ENCODE measurements around the gene NKTR.
"Not testable (repeated sequence)": the region's sequence is repeated elsewhere in the genome, so short reads cannot be mapped to it uniquely, and the experiment has no call there.

NKTR gene

GRCh38 chr3:42590989-42591756 lies 9.3 kb upstream of the NKTR start:
- peak overlapping the region; percentile 74 for H3K4me3 ChIP-seq
- H3K9me3 ChIP-seq (ENCODE audit: low read depth, low read length): no peaks in the 10 kb centered on the region
- peaks cover 9% of the 10 kb centered on the region; the same call in 1 of the 2 replicates for H3K36me3 ChIP-seq (ENCODE audit: insufficient read depth, low read length)
- H3K27ac ChIP-seq: no peak overlapping the region
- no peak for DNase-seq (ENCODE audit: low read depth, low spot score)
- peak overlapping the region; percentile 68 for H3K9ac ChIP-seq (ENCODE audit: insufficient read length)
- TF ChIP-seq FOXP2 (optimal IDR thresholded peaks at IDR 0.05; ENCODE audit: control extremely low read depth, extremely low read length, insufficient read depth) (no peak), EZH2 (IDR thresholded peaks at IDR 0.05) (no peak), POLR2AphosphoS5 (IDR thresholded peaks at IDR 0.05; ENCODE audit: borderline replicate concordance, low read depth, low read length) (no peak)

GRCh38 chr3:42591811-42592210 lies 8.7 kb upstream of the NKTR start:
- TF ChIP-seq EZH2 (IDR thresholded peaks at IDR 0.05) (no peak), FOXP2 (optimal IDR thresholded peaks at IDR 0.05; ENCODE audit: control extremely low read depth, extremely low read length, insufficient read depth) (no peak), POLR2AphosphoS5 (IDR thresholded peaks at IDR 0.05; ENCODE audit: borderline replicate concordance, low read depth, low read length) (no peak)
- no peaks in the 10 kb centered on the region for H3K9me3 ChIP-seq (ENCODE audit: low read depth, low read length)
- H3K4me3 ChIP-seq: peak overlapping the region; percentile 74
- peak overlapping the region; percentile 68 for H3K9ac ChIP-seq (ENCODE audit: insufficient read length)
- peaks cover 9% of the 10 kb centered on the region; the same call in 1 of the 2 replicates for H3K36me3 ChIP-seq (ENCODE audit: insufficient read depth, low read length)
- no peak overlapping the region for H3K27ac ChIP-seq
- no peak for DNase-seq (ENCODE audit: low read depth, low spot score)

- Histone ChIP-seq H3K4me3 (no peak overlapping the region), H3K9ac (ENCODE audit: insufficient read length) (no peak overlapping the region), H3K9me3 (ENCODE audit: low read depth, low read length) (no peaks in the 10 kb centered on the region), H3K27ac (no peak overlapping the region), H3K36me3 (ENCODE audit: insufficient read depth, low read length) (peaks cover 9% of the 10 kb centered on the region; the same call in 1 of the 2 replicates)
- no peak for DNase-seq (ENCODE audit: low read depth, low spot score)
- TF ChIP-seq EZH2 (IDR thresholded peaks at IDR 0.05) (no peak), FOXP2 (optimal IDR thresholded peaks at IDR 0.05; ENCODE audit: control extremely low read depth, extremely low read length, insufficient read depth) (no peak)
Measured at GRCh38 chr3:42593635-42594034, 6.9 kb upstream of the NKTR start.

- H3K4me3 ChIP-seq: no peak overlapping the region
- no peak overlapping the region for H3K9ac ChIP-seq (ENCODE audit: insufficient read length)
- H3K36me3 ChIP-seq (ENCODE audit: insufficient read depth, low read length): peaks cover 9% of the 10 kb centered on the region; the same call in 1 of the 2 replicates
- TF ChIP-seq POLR2AphosphoS5 (IDR thresholded peaks at IDR 0.05; ENCODE audit: borderline replicate concordance, low read depth, low read length) (no peak), FOXP2 (optimal IDR thresholded peaks at IDR 0.05; ENCODE audit: control extremely low read depth, extremely low read length, insufficient read depth) (no peak), EZH2 (IDR thresholded peaks at IDR 0.05) (no peak)
- no peaks in the 10 kb centered on the region for H3K9me3 ChIP-seq (ENCODE audit: low read depth, low read length)
- no peak overlapping the region for H3K27ac ChIP-seq
- no peak for DNase-seq (ENCODE audit: low read depth, low spot score)
Measured at GRCh38 chr3:42595682-42596081, 4.8 kb upstream of the NKTR start.

- H3K36me3 ChIP-seq (ENCODE audit: insufficient read depth, low read length); H3K4me3 ChIP-seq; H3K27ac ChIP-seq; H3K9ac ChIP-seq (ENCODE audit: insufficient read length); H3K9me3 ChIP-seq (ENCODE audit: low read depth, low read length); DNase-seq (ENCODE audit: low read depth, low spot score): not testable (repeated sequence)
Measured at GRCh38 chr3:42597098-42597497, 3.4 kb upstream of the NKTR start.

GRCh38 chr3:42600958-42601675 lies 631 bp downstream of the NKTR start:
- H3K9ac ChIP-seq (ENCODE audit: insufficient read length): peak overlapping the region; percentile 92
- TF ChIP-seq FOXP2 (optimal IDR thresholded peaks at IDR 0.05; ENCODE audit: control extremely low read depth, extremely low read length, insufficient read depth) (no peak), EZH2 (IDR thresholded peaks at IDR 0.05) (no peak), POLR2AphosphoS5 (IDR thresholded peaks at IDR 0.05; ENCODE audit: borderline replicate concordance, low read depth, low read length) (no peak)
- peaks cover 18% of the 10 kb centered on the region for H3K36me3 ChIP-seq (ENCODE audit: insufficient read depth, low read length)
- DNase-seq (ENCODE audit: low read depth, low spot score): no peak
- peak overlapping the region; percentile 90 for H3K4me3 ChIP-seq
- H3K27ac ChIP-seq: peak overlapping the region; percentile 81
- H3K9me3 ChIP-seq (ENCODE audit: low read depth, low read length): no peaks in the 10 kb centered on the region

- TF ChIP-seq FOXP2 (optimal IDR thresholded peaks at IDR 0.05; ENCODE audit: control extremely low read depth, extremely low read length, insufficient read depth): no peak
- no peak for TF ChIP-seq POLR2AphosphoS5 (IDR thresholded peaks at IDR 0.05; ENCODE audit: borderline replicate concordance, low read depth, low read length)
- no peak for TF ChIP-seq EZH2 (IDR thresholded peaks at IDR 0.05)
- Histone ChIP-seq H3K4me3 (peak overlapping the region; percentile 90), H3K9me3 (ENCODE audit: low read depth, low read length) (no peaks in the 10 kb centered on the region), H3K36me3 (ENCODE audit: insufficient read depth, low read length) (peaks cover 18% of the 10 kb centered on the region), H3K27ac (no peak overlapping the region), H3K9ac (ENCODE audit: insufficient read length) (peak overlapping the region; percentile 92)
- DNase-seq (ENCODE audit: low read depth, low spot score): no peak
Measured at GRCh38 chr3:42601896-42602581, 1.6 kb downstream of the NKTR start.

GRCh38 chr3:42602961-42603360 lies 2.5 kb downstream of the NKTR start:
- Histone ChIP-seq H3K9me3 (ENCODE audit: low read depth, low read length) (no peaks in the 10 kb centered on the region), H3K9ac (ENCODE audit: insufficient read length) (no peak overlapping the region), H3K36me3 (ENCODE audit: insufficient read depth, low read length) (peaks cover 18% of the 10 kb centered on the region), H3K4me3 (no peak overlapping the region), H3K27ac (no peak overlapping the region)
- no peak for DNase-seq (ENCODE audit: low read depth, low spot score)
- TF ChIP-seq EZH2 (IDR thresholded peaks at IDR 0.05) (no peak), FOXP2 (optimal IDR thresholded peaks at IDR 0.05; ENCODE audit: control extremely low read depth, extremely low read length, insufficient read depth) (no peak), POLR2AphosphoS5 (IDR thresholded peaks at IDR 0.05; ENCODE audit: borderline replicate concordance, low read depth, low read length) (no peak)
